ENCODE results near the gene SRP19.

GRCh38 chr5:112812549-112812948 lies 48.5 kb upstream of the SRP19 start:
- TF ChIP-seq ETS1 (IDR thresholded peaks at IDR 0.05) (no peak), POLR2AphosphoS5 (IDR thresholded peaks at IDR 0.05; ENCODE audit: low read depth) (no peak)
- TF ChIP-seq, protein P1, sequence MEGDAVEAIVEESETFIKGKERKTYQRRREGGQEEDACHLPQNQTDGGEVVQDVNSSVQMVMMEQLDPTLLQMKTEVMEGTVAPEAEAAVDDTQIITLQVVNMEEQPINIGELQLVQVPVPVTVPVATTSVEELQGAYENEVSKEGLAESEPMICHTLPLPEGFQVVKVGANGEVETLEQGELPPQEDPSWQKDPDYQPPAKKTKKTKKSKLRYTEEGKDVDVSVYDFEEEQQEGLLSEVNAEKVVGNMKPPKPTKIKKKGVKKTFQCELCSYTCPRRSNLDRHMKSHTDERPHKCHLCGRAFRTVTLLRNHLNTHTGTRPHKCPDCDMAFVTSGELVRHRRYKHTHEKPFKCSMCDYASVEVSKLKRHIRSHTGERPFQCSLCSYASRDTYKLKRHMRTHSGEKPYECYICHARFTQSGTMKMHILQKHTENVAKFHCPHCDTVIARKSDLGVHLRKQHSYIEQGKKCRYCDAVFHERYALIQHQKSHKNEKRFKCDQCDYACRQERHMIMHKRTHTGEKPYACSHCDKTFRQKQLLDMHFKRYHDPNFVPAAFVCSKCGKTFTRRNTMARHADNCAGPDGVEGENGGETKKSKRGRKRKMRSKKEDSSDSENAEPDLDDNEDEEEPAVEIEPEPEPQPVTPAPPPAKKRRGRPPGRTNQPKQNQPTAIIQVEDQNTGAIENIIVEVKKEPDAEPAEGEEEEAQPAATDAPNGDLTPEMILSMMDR (conservative IDR thresholded peaks at IDR 0.05; ENCODE audit: low read depth in 2 of 2): no peak

Data from GM23338 (cell line).